GM10248 (cell line): ENCODE data around the gene SLC35F3.

Experiments
- CTCF ChIA-PET: fragments of 300-600 bp; sonication (Branson Sonifier 250); formaldehyde crosslinking; extraction: SDS; loops from one replicate; lab custom pipeline; 2021; ENCODE audit warnings: antibody characterized with exemption; lab: Yijun Ruan, JAX
- POLR2A ChIA-PET: fragments of 350-650 bp; sonication (Branson Sonifier 250); formaldehyde crosslinking; extraction: SDS; loops from one replicate; lab custom pipeline; 2020; ENCODE audit warnings: antibody characterized with exemption; lab: Yijun Ruan, JAX
- DNase-seq: peaks from one replicate; pipeline ENCODE4 v3.0.0; 2012; ENCODE audit errors: extremely low spot score
- CTCF ChIP-seq: IDR thresholded peaks from 2 replicates; pipeline ENCODE4 v1.5.1; 2012; ENCODE audit warnings: mild to moderate bottlenecking, low read depth; ENCODE audit errors: extremely low read depth, missing control alignments, control extremely low read depth

SLC35F3 gene

GRCh38 chr1:234256359-234256758 is 351.9 kb downstream of the SLC35F3 start:
- POLR2A ChIA-PET = no interaction called here

GRCh38 chr1:234258071-234258470 is 353.6 kb downstream of the SLC35F3 start:
- DNase-seq = no peak
- POLR2A ChIA-PET = no interaction called here
- CTCF ChIA-PET = no interaction called here
- no peak for TF ChIP-seq CTCF

More at GRCh38 chr1:234256359-234256758, 351.9 kb downstream of the SLC35F3 start:
- CTCF ChIA-PET = no interaction called here
- no peak for TF ChIP-seq CTCF
- no peak for DNase-seq

DNA sequence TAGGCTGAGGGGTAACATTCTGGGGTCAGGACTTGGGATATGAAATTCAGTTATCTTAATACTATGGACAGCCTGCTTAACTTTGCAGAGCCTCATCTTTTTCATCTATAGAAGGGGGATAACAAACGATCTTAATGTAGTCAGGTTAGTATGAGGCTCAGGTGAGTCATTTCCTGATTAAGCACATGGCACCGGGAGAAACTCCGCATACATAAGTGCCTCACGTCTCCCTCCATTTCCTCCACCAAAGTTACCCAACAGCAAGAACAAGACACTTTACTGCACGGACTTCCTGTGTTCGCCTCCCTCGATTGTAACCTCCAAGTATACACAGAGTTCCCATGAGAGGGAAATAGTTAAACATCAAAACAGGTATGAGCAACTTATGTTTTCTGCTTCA is 356.1 kb downstream of the SLC35F3 start:
- POLR2A ChIA-PET = no interaction called here
- CTCF ChIA-PET = no interaction called here
- no peak for TF ChIP-seq CTCF
- no peak for DNase-seq

DNA sequence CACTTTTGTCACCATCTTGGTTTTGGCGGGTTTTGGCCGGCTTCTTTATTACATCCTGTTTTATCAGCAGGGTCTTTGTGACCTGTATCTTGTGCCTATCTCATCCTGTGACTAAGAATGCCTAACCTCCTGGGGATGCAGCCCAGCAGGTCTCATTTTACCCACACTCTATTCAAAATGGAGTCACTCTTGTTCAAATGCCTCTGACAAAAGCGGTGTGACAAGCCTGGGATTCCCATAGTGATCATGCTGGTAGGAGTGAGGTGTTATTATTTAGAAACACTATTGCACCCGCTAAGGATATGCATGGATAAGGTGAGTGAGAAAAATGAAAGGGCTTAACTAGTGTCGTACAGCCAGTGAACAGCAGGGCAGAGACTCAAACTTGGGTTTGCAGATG is 357.1 kb downstream of the SLC35F3 start:
- no peak for TF ChIP-seq CTCF
- no peak for DNase-seq
- ChIA-PET POLR2A (no interaction called here), CTCF (no interaction called here)

DNA sequence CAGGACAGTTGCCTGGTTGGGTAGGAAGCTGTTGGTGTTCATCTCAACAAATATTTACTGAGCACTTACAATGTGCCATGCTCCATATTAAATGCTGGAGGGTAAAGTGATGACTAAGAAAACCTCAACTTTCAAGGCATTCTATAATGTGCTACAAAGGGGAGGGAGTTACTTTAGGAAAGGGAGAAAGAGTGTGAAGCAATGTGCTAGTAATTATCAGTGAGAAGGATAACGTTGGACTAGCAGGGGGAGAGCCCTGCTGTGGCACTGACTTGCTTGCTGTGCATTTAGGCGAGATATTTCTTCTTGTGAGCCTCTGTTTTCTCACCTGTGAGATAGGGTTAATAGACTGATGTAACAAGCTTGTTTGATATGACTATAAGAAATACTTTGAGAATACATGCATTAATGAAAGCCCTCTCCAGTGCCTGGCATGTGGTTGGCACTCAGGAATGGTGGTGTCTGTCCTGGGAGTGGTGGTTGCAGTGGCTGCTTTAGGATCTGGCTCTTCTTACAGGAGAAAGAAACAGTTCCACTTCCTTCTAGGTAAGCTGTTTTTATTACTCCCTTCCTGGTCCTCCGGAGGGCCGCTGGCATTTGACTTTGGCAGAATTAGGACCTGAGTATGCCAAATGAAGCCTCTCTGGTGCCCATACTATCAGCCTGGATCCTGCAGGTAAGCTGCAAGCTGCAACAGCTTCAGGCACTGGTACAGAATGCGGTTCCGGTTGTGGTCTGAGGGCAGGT is 357.7 kb downstream of the SLC35F3 start:
- POLR2A ChIA-PET = no interaction called here
- no peak for TF ChIP-seq CTCF
- CTCF ChIA-PET = interaction anchor here (1.6 kb wide), 1 partner anchor 12 kb away, joined by 3 read pairs; no protein-coding TSS in a partner anchor
- DNase-seq = no peak

DNA sequence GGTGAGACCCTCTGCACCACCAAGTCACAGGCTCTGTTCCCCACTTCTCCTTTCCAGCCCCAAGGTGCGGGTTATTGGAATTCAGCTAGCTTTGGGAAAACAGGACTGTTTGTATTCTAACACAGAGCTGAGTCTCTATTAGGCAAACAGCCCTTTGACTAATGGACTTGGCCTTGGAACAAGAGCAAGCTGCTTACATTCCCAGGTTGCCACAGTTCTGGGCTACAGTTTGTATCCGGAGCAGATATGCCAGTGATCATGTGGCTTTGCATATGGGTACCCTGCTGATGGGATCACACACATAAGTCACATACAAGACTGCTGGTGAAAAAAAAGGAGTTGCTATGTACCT is 358.3 kb downstream of the SLC35F3 start:
- CTCF ChIA-PET = interaction anchor here (1.2 to 1.6 kb wide), 2 partner anchors 11 to 50 kb away, joined by 3 to 4 read pairs; no protein-coding TSS in a partner anchor

More for the DNA sequence above, 358.3 kb downstream of the SLC35F3 start:
- POLR2A ChIA-PET = no interaction called here
- no peak for DNase-seq
- no peak for TF ChIP-seq CTCF
